Endothelial cell of umbilical vein (primary cell): ENCODE results near the gene PSMA7.

ENCODE experiments used
- CTCF ChIP-seq, 2 donors: IDR thresholded peaks; 1 replicate in 1 of 2; 2 replicates in 1 of 2; pipeline ENCODE4 v1.5.1; 2011; ENCODE audit warnings: low read length in 2 of 2, mild to moderate bottlenecking in 2 of 2, moderate library complexity in 2 of 2, control low read depth in 1 of 2, inconsistent platforms in 1 of 2, low read depth in 1 of 2; ENCODE audit not compliant: insufficient read depth in 1 of 2; ENCODE audit errors: extremely low read depth in 1 of 2
- EZH2 ChIP-seq: IDR thresholded peaks from 2 replicates; pipeline ENCODE4 v1.6.1; 2012; ENCODE audit warnings: borderline replicate concordance, low read depth, mild to moderate bottlenecking, moderate library complexity, low read length, inconsistent platforms; ENCODE audit not compliant: severe bottlenecking
- GATA2 ChIP-seq: IDR thresholded peaks from 2 replicates; pipeline ENCODE4 v1.7.0; 2011; ENCODE audit warnings: low read depth, mild to moderate bottlenecking, moderate library complexity, mixed read lengths, low read length; ENCODE audit not compliant: insufficient read length, insufficient read depth
- MYC ChIP-seq: IDR thresholded peaks from one replicate; pipeline ENCODE4 v1.6.1; 2011; ENCODE audit warnings: mild to moderate bottlenecking, low read depth, low read length
- POLR2A ChIP-seq: IDR thresholded peaks from 2 replicates; pipeline ENCODE4 v1.6.1; 2012; ENCODE audit warnings: low read depth, mild to moderate bottlenecking, control low read depth, low read length
- POLR2AphosphoS5 ChIP-seq: IDR thresholded peaks from 2 replicates; pipeline ENCODE4 v1.6.1; 2012; ENCODE audit warnings: low read depth, mild to moderate bottlenecking, control low read depth, low read length, moderate library complexity; ENCODE audit not compliant: insufficient read depth

- no peak for TF ChIP-seq CTCF (IDR thresholded peaks at IDR 0.05; ENCODE audit: extremely low read depth in 1 of 2, insufficient read depth in 1 of 2, low read depth in 1 of 2, low read length in 2 of 2)
- no peak for TF ChIP-seq POLR2A
- TF ChIP-seq POLR2AphosphoS5 = no peak
- TF ChIP-seq GATA2 = no peak
- TF ChIP-seq EZH2 = no peak
- TF ChIP-seq MYC = no peak
These were observed 9.9 kb downstream of the PSMA7 start for GRCh38 chr20:62133051-62133845.
